SK-N-SH (cell line): Measurements from ENCODE around the gene SLC13A4. TPM values are rescaled to one million over a fixed set of nuclear protein-coding genes. Genes with fewer than 3 reads are reported as not detected.
A peak's percentile ranks its signal among the peaks of the same experiment; 100 is the strongest.

ENCODE experiments used
- CTCF ChIA-PET: fragments of 300-600, 350-600 bp; formaldehyde crosslinking; extraction: SDS; loops from one replicate; lab custom pipeline; 2021; lab: Yijun Ruan, JAX
- POLR2A ChIA-PET: fragments of 350-600 bp; sonication (Branson Sonifier 250); formaldehyde crosslinking; extraction: SDS; loops from one replicate; lab custom pipeline; 2020; ENCODE audit warnings: antibody characterized with exemption, inconsistent platforms; lab: Yijun Ruan, JAX
- DNase-seq: peaks from one replicate; pipeline ENCODE4 v3.0.0; 2012
- H2AFZ ChIP-seq: fragments of 200-600 bp; sonication (generic); 2 replicates; pipeline ENCODE4 v1.8.1; 2016; ENCODE audit warnings: antibody characterized with exemption, mild to moderate bottlenecking, low read depth
- H3F3A ChIP-seq: fragments of 200-600 bp; sonication (generic); replicated peaks from 2 replicates; pipeline ENCODE3; 2016; ENCODE audit warnings: antibody characterized with exemption, mild to moderate bottlenecking; ENCODE audit not compliant: insufficient read depth
- H3K27ac ChIP-seq, 2 experiments: fragments of 200-500 bp in 1 of 2; fragments of 200-600 bp in 1 of 2; sonication (Bioruptor generic) in 1 of 2; sonication (generic), shearing (Covaris generic) in 1 of 2; 2 replicates each; pipeline versions ENCODE4 v1.5.1 to v1.6.1; 2014 to 2016; ENCODE audit warnings: low read depth in 2 of 2, inconsistent platforms in 1 of 2, low read length in 1 of 2, mild to moderate bottlenecking in 1 of 2, mixed read lengths in 1 of 2
- H3K27me3 ChIP-seq: fragments of 200-600 bp; sonication (generic), shearing (Covaris generic); 2 replicates; pipeline ENCODE4 v1.6.1; 2016; ENCODE audit warnings: mixed run types; ENCODE audit not compliant: insufficient read depth
- H3K36me3 ChIP-seq, 2 experiments: fragments of 200-500 bp in 1 of 2; fragments of 200-600 bp in 1 of 2; sonication (Bioruptor generic) in 1 of 2; sonication (generic) in 1 of 2; replicated peaks in 1 of 2; 2 replicates each; pipeline versions ENCODE3 to v1.5.1; 2014 to 2016; ENCODE audit warnings: low read length in 1 of 2, mild to moderate bottlenecking in 1 of 2; ENCODE audit not compliant: insufficient read depth in 2 of 2, control insufficient read depth in 1 of 2
- H3K4me1 ChIP-seq, 2 experiments: fragments of 200-500 bp in 1 of 2; fragments of 200-600 bp in 1 of 2; sonication (Bioruptor generic) in 1 of 2; sonication (generic), shearing (Covaris generic) in 1 of 2; 2 replicates each; pipeline versions ENCODE4 v1.5.1 to v1.6.1; 2014 to 2016; ENCODE audit warnings: low read depth in 1 of 2, low read length in 1 of 2, mixed run types in 1 of 2; ENCODE audit not compliant: insufficient read depth in 2 of 2, control insufficient read depth in 1 of 2
- H3K4me2 ChIP-seq: fragments of 200-600 bp; sonication (generic), shearing (Covaris generic); 2 replicates; pipeline ENCODE4 v1.6.1; 2017; ENCODE audit warnings: mixed run types
- H3K4me3 ChIP-seq, 2 experiments: fragments of 200-500 bp in 1 of 2; fragments of 200-600 bp in 1 of 2; sonication (Bioruptor generic) in 1 of 2; sonication (generic), shearing (Covaris generic) in 1 of 2; 2 replicates each; pipeline versions ENCODE4 v1.5.1 to v1.8.1; 2014 to 2016; ENCODE audit warnings: low read depth in 2 of 2, inconsistent platforms in 1 of 2, low read length in 1 of 2, mild to moderate bottlenecking in 1 of 2, mixed read lengths in 1 of 2, moderate library complexity in 1 of 2
- H3K79me2 ChIP-seq: fragments of 200-600 bp; sonication (generic); 2 replicates; pipeline ENCODE4 v1.8.1; 2017; ENCODE audit warnings: mild to moderate bottlenecking; ENCODE audit not compliant: insufficient read depth
- H3K9ac ChIP-seq: fragments of 200-600 bp; sonication (generic); 2 replicates; pipeline ENCODE4 v1.6.1; 2017; ENCODE audit warnings: mixed run types
- H3K9me2 ChIP-seq: fragments of 200-600 bp; sonication (generic); 2 replicates; pipeline ENCODE4 v1.6.1; 2017; ENCODE audit warnings: mixed run types
- H3K9me3 ChIP-seq: fragments of 200-600 bp; sonication (generic); 2 replicates; pipeline ENCODE4 v1.6.1; 2017; ENCODE audit warnings: mixed run types, mild to moderate bottlenecking, moderate library complexity
- H4K20me1 ChIP-seq: fragments of 200-600 bp; sonication (generic); 2 replicates; pipeline ENCODE4 v1.6.1; 2017; ENCODE audit warnings: mild to moderate bottlenecking, mixed run types; ENCODE audit not compliant: insufficient read depth
- FOXM1 ChIP-seq: IDR thresholded peaks from 2 replicates; pipeline ENCODE4 v1.4.0; 2012; ENCODE audit warnings: low read depth, mild to moderate bottlenecking
- GABPA ChIP-seq: IDR thresholded peaks from 2 replicates; pipeline ENCODE4 v1.4.0; 2012; ENCODE audit warnings: low read depth, mild to moderate bottlenecking
- GATA2 ChIP-seq: sonication (generic); formaldehyde crosslinking; IDR thresholded peaks from 2 replicates; pipeline ENCODE4 v1.5.0; 2020; ENCODE audit warnings: mild to moderate bottlenecking, missing genetic modification reagents
- JUND ChIP-seq: IDR thresholded peaks from 2 replicates; pipeline ENCODE4 v1.4.0; 2012
- NRF1 ChIP-seq: IDR thresholded peaks from 2 replicates; pipeline ENCODE4 v1.6.1; 2012; ENCODE audit warnings: low read depth, mild to moderate bottlenecking, low read length
- RCOR1 ChIP-seq: fragments of 150-350 bp; IDR thresholded peaks from 2 replicates; pipeline ENCODE4 v1.6.1; 2017; ENCODE audit warnings: antibody characterized with exemption, low read length
- SIN3A ChIP-seq: IDR thresholded peaks from 2 replicates; pipeline ENCODE4 v1.6.1; 2012; ENCODE audit warnings: low read depth, mild to moderate bottlenecking, low read length, moderate library complexity, borderline replicate concordance
- SMC3 ChIP-seq: IDR thresholded peaks from 2 replicates; pipeline ENCODE4 v1.6.1; 2012; ENCODE audit warnings: low read depth, low read length, improper control_type of control experiment
- TEAD4 ChIP-seq: IDR thresholded peaks from 2 replicates; pipeline ENCODE4 v1.4.0; 2012; ENCODE audit warnings: mild to moderate bottlenecking, borderline replicate concordance; ENCODE audit not compliant: insufficient read depth
- WGBS: methylation state at CpG from one replicate; pipeline ENCODE4 v1.1.6; 2017; ENCODE audit warnings: low lambda C conversion rate; 5-methylcytosine and 5-hydroxymethylcytosine counted together
- polyA plus RNA-seq, 3 experiments: library from polyadenylated mRNA; depleted of rRNA; stranded (reverse); fragments of >200 nt; gene quantifications; 2 replicates each; pipeline ENCODE4 v1.2.3, GENCODE V29; 2012
- TF ChIP-seq, protein P1 (sequence below): IDR thresholded peaks from 2 replicates; pipeline ENCODE4 v1.6.1; 2012; ENCODE audit warnings: mild to moderate bottlenecking, low read depth, low read length, moderate library complexity
- TF ChIP-seq, protein P2 (sequence below): IDR thresholded peaks from 2 replicates; pipeline ENCODE4 v1.4.0; 2012; ENCODE audit warnings: low read depth, borderline replicate concordance
- TF ChIP-seq, protein P3 (sequence below): fragments of 200-600 bp; sonication (generic); IDR thresholded peaks from 2 replicates; pipeline ENCODE4 v1.6.1; 2017; ENCODE audit warnings: antibody characterized with exemption, mild to moderate bottlenecking, moderate library complexity
- TF ChIP-seq, protein P4 (sequence below): IDR thresholded peaks from 2 replicates; pipeline ENCODE4; 2012
- TF ChIP-seq, protein P5 (sequence below): IDR thresholded peaks from 2 replicates; pipeline ENCODE4 v1.4.0; 2012; ENCODE audit warnings: low read depth, borderline replicate concordance

SLC13A4 gene
- polyA plus RNA-seq, 1 of the 3 experiments (the other 2 are of a cell fraction), result 0.30 TPM

DNA sequence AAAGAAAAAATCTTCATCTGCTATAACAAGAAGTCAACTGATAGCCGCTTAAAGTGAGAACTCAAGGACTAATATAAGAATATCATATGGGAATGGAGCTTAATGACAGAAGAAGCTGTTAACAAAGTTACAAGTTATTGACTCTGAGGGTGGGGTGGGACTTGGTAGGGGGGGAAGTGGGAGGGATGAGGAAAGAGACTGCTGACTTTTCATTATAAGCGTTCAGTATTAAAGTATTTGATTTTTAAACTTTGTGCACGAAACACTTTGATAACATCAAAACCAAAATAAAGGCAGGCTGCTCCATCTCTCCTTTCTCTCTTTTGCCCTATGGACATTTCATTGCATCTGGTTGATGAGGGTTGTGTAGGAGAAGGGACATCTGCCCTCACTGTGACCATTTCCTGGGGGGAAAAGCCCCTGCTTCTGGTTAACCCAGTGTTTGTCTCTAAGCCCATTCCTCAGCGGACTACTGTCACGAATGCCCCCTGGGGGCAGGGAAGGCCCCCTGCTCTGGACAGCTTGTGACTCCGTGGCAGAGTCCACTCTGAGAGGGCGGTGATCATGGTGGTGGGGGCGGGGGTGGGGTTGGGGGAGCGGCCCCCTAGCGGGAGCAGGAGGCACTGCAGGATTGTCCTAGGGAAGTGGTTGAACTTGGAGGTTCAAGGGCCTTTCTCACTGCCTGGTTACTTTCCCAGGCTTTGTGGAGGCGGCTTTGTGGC, 17.4 kb downstream of the SLC13A4 start:
- Histone ChIP-seq H3K27ac (peak overlapping the region in 1 of 2 experiments; percentile 93; a peak in 1 of 4 replicates), H3K79me2 (no peaks in the 10 kb centered on the region), H3K4me3 (no peak overlapping the region), H3K9me2 (no peaks in the 10 kb centered on the region), H3K36me3 (no peaks in the 10 kb centered on the region), H3K9me3 (no peaks in the 10 kb centered on the region), H2AFZ (no peak overlapping the region), H3F3A (peaks cover 25% of the 10 kb centered on the region), H3K4me1 (peaks cover 25 to 41% of the 10 kb centered on the region in 2 experiments), H3K27me3 (no peaks in the 10 kb centered on the region), H3K4me2 (no peak overlapping the region), H4K20me1 (no peaks in the 10 kb centered on the region), H3K9ac (no peak overlapping the region)
- TF ChIP-seq SIN3A (0 out of 2 replicates have a peak, but pooled peaks have one; percentile 30), GABPA (no peak), NRF1 (no peak)
- TF ChIP-seq, protein P1, sequence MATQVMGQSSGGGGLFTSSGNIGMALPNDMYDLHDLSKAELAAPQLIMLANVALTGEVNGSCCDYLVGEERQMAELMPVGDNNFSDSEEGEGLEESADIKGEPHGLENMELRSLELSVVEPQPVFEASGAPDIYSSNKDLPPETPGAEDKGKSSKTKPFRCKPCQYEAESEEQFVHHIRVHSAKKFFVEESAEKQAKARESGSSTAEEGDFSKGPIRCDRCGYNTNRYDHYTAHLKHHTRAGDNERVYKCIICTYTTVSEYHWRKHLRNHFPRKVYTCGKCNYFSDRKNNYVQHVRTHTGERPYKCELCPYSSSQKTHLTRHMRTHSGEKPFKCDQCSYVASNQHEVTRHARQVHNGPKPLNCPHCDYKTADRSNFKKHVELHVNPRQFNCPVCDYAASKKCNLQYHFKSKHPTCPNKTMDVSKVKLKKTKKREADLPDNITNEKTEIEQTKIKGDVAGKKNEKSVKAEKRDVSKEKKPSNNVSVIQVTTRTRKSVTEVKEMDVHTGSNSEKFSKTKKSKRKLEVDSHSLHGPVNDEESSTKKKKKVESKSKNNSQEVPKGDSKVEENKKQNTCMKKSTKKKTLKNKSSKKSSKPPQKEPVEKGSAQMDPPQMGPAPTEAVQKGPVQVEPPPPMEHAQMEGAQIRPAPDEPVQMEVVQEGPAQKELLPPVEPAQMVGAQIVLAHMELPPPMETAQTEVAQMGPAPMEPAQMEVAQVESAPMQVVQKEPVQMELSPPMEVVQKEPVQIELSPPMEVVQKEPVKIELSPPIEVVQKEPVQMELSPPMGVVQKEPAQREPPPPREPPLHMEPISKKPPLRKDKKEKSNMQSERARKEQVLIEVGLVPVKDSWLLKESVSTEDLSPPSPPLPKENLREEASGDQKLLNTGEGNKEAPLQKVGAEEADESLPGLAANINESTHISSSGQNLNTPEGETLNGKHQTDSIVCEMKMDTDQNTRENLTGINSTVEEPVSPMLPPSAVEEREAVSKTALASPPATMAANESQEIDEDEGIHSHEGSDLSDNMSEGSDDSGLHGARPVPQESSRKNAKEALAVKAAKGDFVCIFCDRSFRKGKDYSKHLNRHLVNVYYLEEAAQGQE, result no peak
- TF ChIP-seq, protein P2, sequence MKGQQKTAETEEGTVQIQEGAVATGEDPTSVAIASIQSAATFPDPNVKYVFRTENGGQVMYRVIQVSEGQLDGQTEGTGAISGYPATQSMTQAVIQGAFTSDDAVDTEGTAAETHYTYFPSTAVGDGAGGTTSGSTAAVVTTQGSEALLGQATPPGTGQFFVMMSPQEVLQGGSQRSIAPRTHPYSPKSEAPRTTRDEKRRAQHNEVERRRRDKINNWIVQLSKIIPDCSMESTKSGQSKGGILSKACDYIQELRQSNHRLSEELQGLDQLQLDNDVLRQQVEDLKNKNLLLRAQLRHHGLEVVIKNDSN, result no peak
- TF ChIP-seq, protein P3, sequence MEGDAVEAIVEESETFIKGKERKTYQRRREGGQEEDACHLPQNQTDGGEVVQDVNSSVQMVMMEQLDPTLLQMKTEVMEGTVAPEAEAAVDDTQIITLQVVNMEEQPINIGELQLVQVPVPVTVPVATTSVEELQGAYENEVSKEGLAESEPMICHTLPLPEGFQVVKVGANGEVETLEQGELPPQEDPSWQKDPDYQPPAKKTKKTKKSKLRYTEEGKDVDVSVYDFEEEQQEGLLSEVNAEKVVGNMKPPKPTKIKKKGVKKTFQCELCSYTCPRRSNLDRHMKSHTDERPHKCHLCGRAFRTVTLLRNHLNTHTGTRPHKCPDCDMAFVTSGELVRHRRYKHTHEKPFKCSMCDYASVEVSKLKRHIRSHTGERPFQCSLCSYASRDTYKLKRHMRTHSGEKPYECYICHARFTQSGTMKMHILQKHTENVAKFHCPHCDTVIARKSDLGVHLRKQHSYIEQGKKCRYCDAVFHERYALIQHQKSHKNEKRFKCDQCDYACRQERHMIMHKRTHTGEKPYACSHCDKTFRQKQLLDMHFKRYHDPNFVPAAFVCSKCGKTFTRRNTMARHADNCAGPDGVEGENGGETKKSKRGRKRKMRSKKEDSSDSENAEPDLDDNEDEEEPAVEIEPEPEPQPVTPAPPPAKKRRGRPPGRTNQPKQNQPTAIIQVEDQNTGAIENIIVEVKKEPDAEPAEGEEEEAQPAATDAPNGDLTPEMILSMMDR, result peak; percentile 64
- ChIA-PET CTCF (interaction anchor here (0.6 to 11.2 kb wide), 37 partner anchors 10 to 1780 kb away, joined by 3 to 153 read pairs (median 5); partner anchors contain the start of gene STMP1), POLR2A (interaction anchor here (0.5 kb wide), 1 partner anchor 46 kb away, joined by 5 read pairs; no protein-coding TSS in a partner anchor)
- peak; percentile 83 for DNase-seq
- WGBS, result 43% methylated on average over 11 of the region's 11 CpGs

DNA sequence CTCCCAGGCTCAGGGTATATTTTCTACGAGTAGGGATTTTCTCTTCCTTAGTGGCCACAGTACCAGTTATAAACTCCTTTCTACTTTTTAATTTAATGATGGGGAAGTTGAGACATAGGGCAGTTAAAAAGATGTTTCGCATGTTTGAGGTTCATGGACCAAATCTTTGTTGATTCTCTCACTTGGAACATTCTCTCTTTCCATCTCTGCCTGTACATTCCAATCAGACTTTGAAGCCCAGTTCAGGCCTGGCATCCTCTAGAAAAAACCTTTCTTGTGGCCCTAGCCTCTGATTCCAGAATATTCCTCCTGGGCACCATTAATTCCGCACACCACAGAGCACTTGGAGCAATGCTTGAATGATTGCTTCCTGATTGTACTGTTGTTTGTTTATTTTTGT, 18.5 kb downstream of the SLC13A4 start:
- WGBS, result 97% methylated on average over 3 of the region's 3 CpGs
- peaks cover 20 to 38% of the 10 kb centered on the region in 2 experiments for H3K4me1 ChIP-seq
- no peak overlapping the region for H3K27ac ChIP-seq
- CTCF ChIA-PET, result interaction anchor here (0.7 to 11.2 kb wide), 8 partner anchors 11 to 909 kb away, joined by 3 to 153 read pairs (median 18); partner anchors contain the start of gene STMP1
- H3K4me3 ChIP-seq, result no peak overlapping the region
- TF ChIP-seq RCOR1, result no peak
- TF ChIP-seq, protein P4, sequence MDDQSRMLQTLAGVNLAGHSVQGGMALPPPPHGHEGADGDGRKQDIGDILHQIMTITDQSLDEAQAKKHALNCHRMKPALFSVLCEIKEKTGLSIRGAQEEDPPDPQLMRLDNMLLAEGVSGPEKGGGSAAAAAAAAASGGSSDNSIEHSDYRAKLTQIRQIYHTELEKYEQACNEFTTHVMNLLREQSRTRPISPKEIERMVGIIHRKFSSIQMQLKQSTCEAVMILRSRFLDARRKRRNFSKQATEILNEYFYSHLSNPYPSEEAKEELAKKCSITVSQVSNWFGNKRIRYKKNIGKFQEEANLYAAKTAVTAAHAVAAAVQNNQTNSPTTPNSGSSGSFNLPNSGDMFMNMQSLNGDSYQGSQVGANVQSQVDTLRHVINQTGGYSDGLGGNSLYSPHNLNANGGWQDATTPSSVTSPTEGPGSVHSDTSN, result no peak
- no peak for TF ChIP-seq GATA2 (CRISPR knock-in tag)
- TF ChIP-seq SMC3, result no peak
- TF ChIP-seq FOXM1, result no peak
- TF ChIP-seq, protein P5, sequence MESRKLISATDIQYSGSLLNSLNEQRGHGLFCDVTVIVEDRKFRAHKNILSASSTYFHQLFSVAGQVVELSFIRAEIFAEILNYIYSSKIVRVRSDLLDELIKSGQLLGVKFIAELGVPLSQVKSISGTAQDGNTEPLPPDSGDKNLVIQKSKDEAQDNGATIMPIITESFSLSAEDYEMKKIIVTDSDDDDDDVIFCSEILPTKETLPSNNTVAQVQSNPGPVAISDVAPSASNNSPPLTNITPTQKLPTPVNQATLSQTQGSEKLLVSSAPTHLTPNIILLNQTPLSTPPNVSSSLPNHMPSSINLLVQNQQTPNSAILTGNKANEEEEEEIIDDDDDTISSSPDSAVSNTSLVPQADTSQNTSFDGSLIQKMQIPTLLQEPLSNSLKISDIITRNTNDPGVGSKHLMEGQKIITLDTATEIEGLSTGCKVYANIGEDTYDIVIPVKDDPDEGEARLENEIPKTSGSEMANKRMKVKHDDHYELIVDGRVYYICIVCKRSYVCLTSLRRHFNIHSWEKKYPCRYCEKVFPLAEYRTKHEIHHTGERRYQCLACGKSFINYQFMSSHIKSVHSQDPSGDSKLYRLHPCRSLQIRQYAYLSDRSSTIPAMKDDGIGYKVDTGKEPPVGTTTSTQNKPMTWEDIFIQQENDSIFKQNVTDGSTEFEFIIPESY, result no peak
- no peak; the same call in 1 of the 2 replicates for TF ChIP-seq JUND
- no peak for TF ChIP-seq TEAD4
- TF ChIP-seq, all 33 proteins: peak for 0
- Histone ChIP-seq H3K79me2 (no peaks in the 10 kb centered on the region), H4K20me1 (no peaks in the 10 kb centered on the region), H3K27me3 (no peaks in the 10 kb centered on the region), H3F3A (peaks cover 20% of the 10 kb centered on the region), H2AFZ (no peak overlapping the region), H3K9me2 (no peaks in the 10 kb centered on the region), H3K9ac (no peak overlapping the region), H3K4me2 (no peak overlapping the region), H3K9me3 (no peaks in the 10 kb centered on the region), H3K36me3 (no peaks in the 10 kb centered on the region)
- POLR2A ChIA-PET, result no interaction called here
- no peak for DNase-seq
